NOMO-1 treated with DMSO at 0.1 percent for 48 hours (cell line): ENCODE results near the gene MBD4.
A peak's percentile ranks its signal among the peaks of the same experiment; 100 is the strongest.
"Not testable (repeated sequence)": the region's sequence is repeated elsewhere in the genome, so short reads cannot be mapped to it uniquely, and the experiment has no call there.

Experiments used
- DNase-seq: peaks from one replicate; lab custom pipeline; 2025; ENCODE audit not compliant: unreplicated experiment; lab: John Stamatoyannopoulos, UW

The MBD4 gene

DNA sequence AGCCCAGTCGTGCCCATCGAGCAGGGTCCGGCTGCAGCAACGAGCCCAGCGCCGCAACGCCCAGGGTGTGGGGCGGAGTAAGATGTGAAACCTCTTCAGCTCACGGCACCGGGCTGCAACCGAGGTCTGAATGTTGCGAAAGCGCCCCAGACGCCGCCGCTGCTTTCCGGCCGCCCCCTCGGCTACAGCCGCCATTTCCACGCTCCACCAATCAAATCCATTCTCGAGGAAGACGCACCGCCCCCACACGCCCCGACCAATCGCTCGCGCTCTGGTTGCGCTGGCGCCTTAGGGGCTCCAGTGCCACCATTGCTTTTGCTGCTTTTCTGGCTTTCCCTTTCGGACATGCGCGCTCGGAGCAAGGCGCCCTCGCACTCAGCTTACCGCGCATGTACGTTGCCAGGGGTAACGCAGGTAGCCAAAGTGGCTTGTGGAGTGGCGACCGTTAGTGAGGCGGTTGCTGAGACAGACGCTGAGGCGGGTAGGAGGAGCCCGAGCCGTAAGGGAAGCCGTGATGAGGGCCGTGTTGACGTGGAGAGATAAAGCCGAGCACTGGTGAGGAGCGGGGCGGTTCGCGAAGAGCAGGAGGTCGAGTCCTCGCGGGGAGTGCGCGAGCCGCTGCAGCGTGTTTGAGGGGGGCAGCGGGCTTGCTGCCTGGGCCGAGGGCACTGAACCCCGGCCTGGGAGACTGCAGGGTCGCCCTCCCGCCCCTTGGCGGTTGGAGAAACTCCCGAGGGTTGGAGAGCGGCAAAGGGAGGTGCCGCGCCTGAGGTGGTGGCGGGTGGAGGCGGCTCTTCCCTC is at the start of gene MBD4, which contains the start of gene IFT122:
Gene MBD4 (minus strand): TSS at position 132 of the 801 bp plus-strand sequence. CDS start 115 bp downstream, at position 17.
Gene IFT122 (plus strand): TSS at position 408 of the 801 bp plus-strand sequence. CDS start 107 bp downstream, at position 515.
- DNase-seq, result peak; percentile 100

GRCh38 chr3:129489258-129489657 is 49.5 kb upstream of the MBD4 start:
- peak; percentile 74 for DNase-seq

DNA sequence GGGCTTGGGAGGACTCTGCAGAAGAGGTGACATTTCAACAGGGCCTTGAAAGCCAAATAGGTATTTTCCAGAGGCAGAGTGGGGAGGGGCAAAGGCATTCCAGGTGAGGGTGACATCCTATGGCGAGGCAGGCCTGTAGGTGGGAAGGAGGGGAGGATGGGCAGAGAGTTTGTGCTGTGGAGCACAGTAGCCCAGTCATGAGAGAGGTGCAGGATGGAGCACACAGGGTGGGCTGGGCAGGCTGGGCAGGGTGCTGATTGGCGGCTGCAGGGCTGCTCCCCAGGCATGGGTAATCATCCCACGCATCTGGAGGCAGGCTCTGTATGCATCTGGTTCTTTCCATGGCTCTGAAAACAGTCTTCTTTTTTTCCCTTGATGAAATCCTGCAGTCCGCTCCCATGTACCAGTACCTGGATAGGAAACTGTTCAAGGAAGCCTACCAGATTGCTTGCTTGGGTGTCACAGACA is 48.2 kb upstream of the MBD4 start:
- not testable (repeated sequence) for DNase-seq

GRCh38 chr3:129487183-129487867 is 47.6 kb upstream of the MBD4 start:
- DNase-seq, result no peak

GRCh38 chr3:129486664-129487035 is 46.9 kb upstream of the MBD4 start:
- no peak for DNase-seq

- DNase-seq, result peak; percentile 34
Observed at GRCh38 chr3:129485721-129486663, 46.2 kb upstream of the MBD4 start.

- not testable (repeated sequence) for DNase-seq
Observed at GRCh38 chr3:129485146-129485545, 45.4 kb upstream of the MBD4 start.

GRCh38 chr3:129483870-129484269 is 44.1 kb upstream of the MBD4 start:
- DNase-seq, result no peak

GRCh38 chr3:129482721-129483120 is 43.0 kb upstream of the MBD4 start:
- no peak for DNase-seq

DNA sequence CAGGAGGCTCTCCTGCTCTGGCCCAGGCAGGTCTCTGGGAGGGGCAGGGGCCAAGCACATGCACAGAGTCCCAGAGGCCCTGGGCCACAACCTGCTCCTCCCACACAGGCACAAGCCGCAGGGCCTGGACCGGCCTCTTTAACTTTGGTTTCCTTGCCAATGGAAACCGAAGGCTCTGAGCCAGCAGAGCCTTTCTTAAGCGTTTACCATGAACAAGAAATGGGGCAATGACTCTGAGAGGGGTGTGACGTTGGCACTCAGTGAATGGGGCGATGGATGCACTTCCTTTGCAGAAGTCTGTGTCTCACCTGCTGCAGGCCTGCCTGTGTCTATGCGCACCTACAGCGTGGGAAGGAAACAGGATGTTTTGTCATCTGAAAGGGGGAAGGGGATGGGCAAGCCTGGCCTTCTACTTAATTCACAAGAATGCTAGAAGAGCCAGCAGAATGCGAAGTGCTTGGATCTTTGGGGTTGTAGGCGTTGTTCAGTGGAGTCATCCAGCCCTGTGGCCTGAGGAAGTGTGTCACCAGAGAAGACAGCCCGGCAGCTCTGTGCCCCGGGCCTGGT is 42.1 kb upstream of the MBD4 start:
- DNase-seq, result no peak

GRCh38 chr3:129481225-129481765 is 41.5 kb upstream of the MBD4 start:
- not testable (repeated sequence) for DNase-seq

- DNase-seq, result no peak
Observed at GRCh38 chr3:129476586-129476985, 36.8 kb upstream of the MBD4 start.

- no peak for DNase-seq
Observed at GRCh38 chr3:129475863-129476262, 36.1 kb upstream of the MBD4 start.

DNA sequence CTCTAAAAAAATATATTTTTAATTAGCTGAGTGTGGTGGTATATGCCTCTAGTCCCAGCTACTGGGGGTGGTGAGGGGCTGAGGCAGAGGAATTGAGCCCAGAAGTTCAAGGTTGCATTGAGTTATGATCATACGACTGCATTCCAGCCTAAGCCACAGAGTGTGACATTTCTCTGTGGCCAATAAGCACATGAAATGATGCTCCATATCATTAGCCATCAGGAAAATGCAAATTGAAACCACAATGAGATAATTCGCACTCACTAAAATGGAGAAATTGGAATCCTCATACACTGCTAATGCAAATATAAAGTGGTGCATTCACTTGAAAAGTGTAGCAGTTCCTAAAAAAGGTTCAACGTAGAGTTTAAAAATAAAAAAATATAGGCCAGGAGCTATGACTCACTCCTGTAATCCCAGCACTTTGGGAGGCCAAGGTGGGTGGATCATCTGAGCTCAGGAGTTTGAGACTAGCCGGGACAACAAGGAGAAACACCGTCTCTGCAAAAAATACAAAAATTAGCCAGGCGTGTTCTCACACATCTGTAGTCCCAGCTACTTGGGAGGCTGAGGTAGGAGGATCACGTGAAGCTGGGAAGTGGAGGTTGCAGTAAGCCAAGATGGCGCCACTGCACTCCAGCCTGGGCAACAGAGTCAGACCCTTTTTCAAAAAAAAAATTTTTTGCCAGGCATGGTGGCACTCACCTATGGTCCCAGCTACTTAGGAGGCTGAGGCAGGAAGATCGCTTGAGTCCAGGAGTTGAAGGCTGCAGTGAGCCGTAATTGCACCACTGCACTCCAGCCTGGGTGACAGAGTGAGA is 35.4 kb upstream of the MBD4 start:
- no peak for DNase-seq

DNA sequence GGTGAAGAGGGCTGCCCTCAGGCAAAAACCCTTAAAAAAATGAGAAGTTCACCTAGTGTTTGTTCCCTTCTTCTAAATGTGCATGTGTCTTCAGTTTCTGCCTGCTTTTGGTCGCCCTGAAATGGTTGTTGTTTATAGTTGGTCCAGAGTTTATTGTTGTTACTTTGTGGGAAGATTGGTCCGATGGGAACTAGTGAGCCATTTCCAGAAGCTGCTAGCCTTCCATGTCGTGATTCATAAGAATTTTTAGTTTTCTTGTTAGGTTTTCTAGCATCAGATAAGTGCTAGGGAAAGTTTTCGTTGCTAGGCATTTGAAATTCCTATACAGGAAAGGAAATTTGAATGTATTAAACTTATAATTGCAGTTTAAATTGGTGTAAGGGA is 34.0 kb upstream of the MBD4 start:
- no peak for DNase-seq

DNA sequence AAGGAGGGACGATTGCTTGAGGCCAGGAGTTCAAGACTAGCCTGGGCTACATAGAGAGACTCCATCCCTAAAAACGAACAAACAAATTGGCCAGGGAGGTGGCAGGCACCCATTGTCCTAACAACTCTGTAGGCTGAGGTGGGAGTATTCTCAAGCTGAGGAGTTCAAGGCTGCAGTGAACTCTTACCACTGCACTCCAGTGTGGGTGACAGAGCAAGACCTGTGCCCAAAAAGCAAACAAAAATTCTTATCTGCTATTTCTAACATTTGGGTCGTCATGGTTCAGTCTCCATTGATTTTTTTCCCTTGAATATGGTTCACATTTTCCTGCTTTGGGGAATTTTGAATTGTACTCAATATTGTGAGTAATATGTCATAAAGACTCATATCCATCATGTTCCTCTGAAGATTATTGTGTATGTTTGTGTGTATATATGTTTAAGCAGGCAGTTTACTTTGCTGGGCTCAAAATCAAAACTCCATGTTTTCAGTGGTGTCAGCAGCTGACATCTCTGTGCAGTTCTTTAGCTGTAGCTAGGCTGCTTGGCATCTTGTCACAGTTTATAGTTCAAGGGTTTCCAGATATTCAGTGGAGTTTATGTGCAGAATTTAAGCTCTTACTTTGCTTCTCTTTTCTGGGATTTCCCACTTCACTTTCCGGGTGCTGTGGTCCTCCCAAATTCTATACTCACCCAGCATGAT is 33.5 kb upstream of the MBD4 start:
- no peak for DNase-seq

DNA sequence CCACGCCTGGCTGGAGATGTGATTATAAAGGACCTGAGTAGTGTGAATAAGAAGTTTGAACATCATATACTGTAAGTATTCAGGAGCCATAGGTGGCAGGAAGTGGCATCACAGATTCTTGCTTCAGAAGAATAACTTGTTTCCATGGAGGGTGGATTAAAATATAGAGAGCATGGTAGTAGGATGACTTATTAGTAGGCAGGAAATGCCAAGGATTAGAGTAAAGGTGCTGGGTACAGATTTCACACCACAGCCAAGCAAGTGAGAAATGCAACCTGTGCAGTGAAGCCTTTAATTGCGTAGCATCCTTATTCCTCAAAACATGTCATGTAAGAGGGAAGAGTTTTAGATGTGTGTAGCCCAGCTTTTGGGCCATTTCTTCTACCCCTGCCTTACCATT is 31.1 kb upstream of the MBD4 start:
- no peak for DNase-seq

DNA sequence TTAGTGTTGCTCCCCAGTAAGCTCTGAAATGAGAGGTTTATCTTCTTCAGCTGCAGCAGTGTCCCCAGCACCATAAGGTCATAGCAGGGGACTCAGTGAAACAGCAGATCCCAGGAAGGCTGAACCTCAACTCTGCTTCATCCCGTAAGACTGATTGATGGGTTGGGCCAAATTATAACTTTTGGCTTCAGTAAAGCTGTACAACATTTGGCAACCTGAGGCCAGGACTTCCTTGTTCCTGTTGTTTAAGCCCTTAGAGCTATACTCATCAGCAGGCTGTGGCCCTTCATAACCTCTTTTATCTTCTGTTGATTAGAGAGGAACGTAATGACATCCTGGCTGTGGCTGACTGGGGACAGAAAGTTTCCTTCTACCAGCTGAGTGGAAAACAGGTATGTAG is 29.3 kb upstream of the MBD4 start:
- no peak for DNase-seq

DNA sequence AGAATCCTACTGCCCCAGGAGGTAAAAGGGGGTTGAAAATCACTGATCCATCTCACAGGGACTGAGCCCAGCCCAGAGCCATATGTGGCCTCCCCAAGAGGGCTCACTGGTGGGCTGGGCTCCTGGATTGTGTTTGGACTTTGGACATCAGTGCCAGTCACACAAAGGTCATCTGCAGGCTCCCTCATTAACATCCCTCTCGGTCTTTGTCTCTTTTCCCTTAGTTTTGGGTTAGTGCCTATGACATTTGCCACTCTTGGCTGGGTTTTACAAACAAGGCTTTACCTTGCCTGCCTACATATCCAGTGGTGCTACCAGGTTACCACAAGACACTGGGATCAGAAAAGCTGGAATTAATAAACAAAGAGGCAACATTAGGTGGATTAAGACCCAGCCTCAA is 28.2 kb upstream of the MBD4 start:
- no peak for DNase-seq
